Measurements from ENCODE around the gene IRX4.

Gene IRX4

GRCh38 chr5:1875281-1875842 lies 7.4 kb downstream of the IRX4 start:
- DNase-seq, result no peak
- Histone ChIP-seq H3F3A (ENCODE audit: insufficient read depth, low read length) (no peaks in the 10 kb centered on the region), H3K27me3 (replicated peaks; ENCODE audit: insufficient read depth, low read length) (peaks cover 37% of the 10 kb centered on the region), H3K27ac (ENCODE audit: low read length) (no peak overlapping the region), H3K9ac (ENCODE audit: low read length) (no peak overlapping the region), H3K9me2 (replicated peaks; ENCODE audit: insufficient read depth, low read length) (no peaks in the 10 kb centered on the region), H3K4me2 (ENCODE audit: low read depth, low read length) (no peak overlapping the region), H3K9me3 (replicated peaks; ENCODE audit: insufficient read depth, low read length) (no peaks in the 10 kb centered on the region), H3K79me2 (ENCODE audit: low read length) (no peaks in the 10 kb centered on the region), H2AFZ (ENCODE audit: low read length) (no peak overlapping the region), H3K4me3 (ENCODE audit: low read length) (no peak overlapping the region), H4K20me1 (ENCODE audit: insufficient read depth, low read length) (no peaks in the 10 kb centered on the region), H3K36me3 (replicated peaks; ENCODE audit: insufficient read depth, low read length) (no peaks in the 10 kb centered on the region), H3K4me1 (ENCODE audit: low read length) (no peaks in the 10 kb centered on the region)
- TF ChIP-seq EZH2phosphoT487 (IDR thresholded peaks at IDR 0.05; ENCODE audit: low read length) (no peak), EZH2 (optimal IDR thresholded peaks at IDR 0.05; ENCODE audit: low read depth, low read length) (no peak)

GRCh38 chr5:1874771-1875220 lies 7.9 kb downstream of the IRX4 start:
- no peak for TF ChIP-seq CTCF (IDR thresholded peaks at IDR 0.05; ENCODE audit: low read length)
- TF ChIP-seq EZH2 (optimal IDR thresholded peaks at IDR 0.05; ENCODE audit: low read depth, low read length), result no peak
- no peak for TF ChIP-seq EZH2phosphoT487 (IDR thresholded peaks at IDR 0.05; ENCODE audit: low read length)
- H3K4me1 ChIP-seq (ENCODE audit: low read length), result no peaks in the 10 kb centered on the region
- H3K4me3 ChIP-seq (ENCODE audit: low read length), result no peak overlapping the region
- H3K27me3 ChIP-seq (replicated peaks; ENCODE audit: insufficient read depth, low read length), result peaks cover 37% of the 10 kb centered on the region
- H3F3A ChIP-seq (ENCODE audit: insufficient read depth, low read length), result no peaks in the 10 kb centered on the region
- H3K27ac ChIP-seq (ENCODE audit: low read length), result no peak overlapping the region
- H4K20me1 ChIP-seq (ENCODE audit: insufficient read depth, low read length), result no peaks in the 10 kb centered on the region
- H3K9ac ChIP-seq (ENCODE audit: low read length), result no peak overlapping the region
- no peaks in the 10 kb centered on the region for H3K36me3 ChIP-seq (replicated peaks; ENCODE audit: insufficient read depth, low read length)
- H3K9me3 ChIP-seq (replicated peaks; ENCODE audit: insufficient read depth, low read length), result no peaks in the 10 kb centered on the region
- DNase-seq, result no peak
- no peak overlapping the region for H3K4me2 ChIP-seq (ENCODE audit: low read depth, low read length)
- H3K9me2 ChIP-seq (replicated peaks; ENCODE audit: insufficient read depth, low read length), result no peaks in the 10 kb centered on the region
- H3K79me2 ChIP-seq (ENCODE audit: low read length), result no peaks in the 10 kb centered on the region
- H2AFZ ChIP-seq (ENCODE audit: low read length), result no peak overlapping the region

GRCh38 chr5:1874348-1874747 lies 8.4 kb downstream of the IRX4 start:
- no peak overlapping the region for H3K4me3 ChIP-seq (ENCODE audit: low read length)
- H3K27me3 ChIP-seq (replicated peaks; ENCODE audit: insufficient read depth, low read length), result peaks cover 37% of the 10 kb centered on the region
- no peaks in the 10 kb centered on the region for H3K4me1 ChIP-seq (ENCODE audit: low read length)
- no peaks in the 10 kb centered on the region for H3K9me3 ChIP-seq (replicated peaks; ENCODE audit: insufficient read depth, low read length)
- no peak overlapping the region for H3K4me2 ChIP-seq (ENCODE audit: low read depth, low read length)
- no peaks in the 10 kb centered on the region for H4K20me1 ChIP-seq (ENCODE audit: insufficient read depth, low read length)
- H3K9ac ChIP-seq (ENCODE audit: low read length), result no peak overlapping the region
- no peak for TF ChIP-seq CTCF (IDR thresholded peaks at IDR 0.05; ENCODE audit: low read length)
- no peak for TF ChIP-seq EZH2 (optimal IDR thresholded peaks at IDR 0.05; ENCODE audit: low read depth, low read length)
- no peak for TF ChIP-seq EZH2phosphoT487 (IDR thresholded peaks at IDR 0.05; ENCODE audit: low read length)
- no peak overlapping the region for H3K27ac ChIP-seq (ENCODE audit: low read length)
- H3K36me3 ChIP-seq (replicated peaks; ENCODE audit: insufficient read depth, low read length), result no peaks in the 10 kb centered on the region
- no peak overlapping the region for H2AFZ ChIP-seq (ENCODE audit: low read length)
- DNase-seq, result no peak
- H3F3A ChIP-seq (ENCODE audit: insufficient read depth, low read length), result no peaks in the 10 kb centered on the region
- no peaks in the 10 kb centered on the region for H3K79me2 ChIP-seq (ENCODE audit: low read length)
- H3K9me2 ChIP-seq (replicated peaks; ENCODE audit: insufficient read depth, low read length), result no peaks in the 10 kb centered on the region

GRCh38 chr5:1873243-1873959 lies 9.3 kb downstream of the IRX4 start:
- no peak for DNase-seq
- Histone ChIP-seq H3K4me3 (ENCODE audit: low read length) (no peak overlapping the region), H3K4me1 (ENCODE audit: low read length) (no peaks in the 10 kb centered on the region), H3K79me2 (ENCODE audit: low read length) (no peaks in the 10 kb centered on the region), H3K27ac (ENCODE audit: low read length) (no peak overlapping the region), H3K9me2 (replicated peaks; ENCODE audit: insufficient read depth, low read length) (no peaks in the 10 kb centered on the region), H3K9me3 (replicated peaks; ENCODE audit: insufficient read depth, low read length) (no peaks in the 10 kb centered on the region), H3F3A (ENCODE audit: insufficient read depth, low read length) (no peaks in the 10 kb centered on the region), H3K36me3 (replicated peaks; ENCODE audit: insufficient read depth, low read length) (no peaks in the 10 kb centered on the region), H2AFZ (ENCODE audit: low read length) (no peak overlapping the region), H4K20me1 (ENCODE audit: insufficient read depth, low read length) (no peaks in the 10 kb centered on the region), H3K4me2 (ENCODE audit: low read depth, low read length) (no peak overlapping the region), H3K27me3 (replicated peaks; ENCODE audit: insufficient read depth, low read length) (peaks cover 37% of the 10 kb centered on the region), H3K9ac (ENCODE audit: low read length) (no peak overlapping the region)
- TF ChIP-seq EZH2phosphoT487 (IDR thresholded peaks at IDR 0.05; ENCODE audit: low read length) (no peak), EZH2 (optimal IDR thresholded peaks at IDR 0.05; ENCODE audit: low read depth, low read length) (no peak), CTCF (IDR thresholded peaks at IDR 0.05; ENCODE audit: low read length) (no peak)

Measured in MM.1S (cell line).